Neural progenitor cell (in vitro differentiated cells): ENCODE data around the gene DLG2. TPM values are rescaled to one million over a fixed set of nuclear protein-coding genes. Genes with fewer than 3 reads are reported as not detected.

Experiments
- DNase-seq: peaks from one replicate; pipeline ENCODE4 v3.0.0-alpha.2; 2016; ENCODE audit warnings: low spot score
- H2AFZ ChIP-seq: fragments of 200-600 bp; sonication (generic); replicated peaks from 2 replicates; pipeline ENCODE4 v1.6.1; 2016; ENCODE audit warnings: antibody characterized with exemption
- H3F3A ChIP-seq: fragments of 200-600 bp; sonication (generic); 2 replicates; pipeline ENCODE4 v1.6.1; 2016; ENCODE audit warnings: antibody characterized with exemption, low read depth
- H3K27ac ChIP-seq: fragments of 200-600 bp; sonication (generic); 2 replicates; pipeline ENCODE4 v1.5.1; 2016; ENCODE audit warnings: mild to moderate bottlenecking
- H3K27me3 ChIP-seq: fragments of 200-600 bp; sonication (generic); 2 replicates; pipeline ENCODE4 v1.6.1; 2016; ENCODE audit warnings: mild to moderate bottlenecking, moderate library complexity
- H3K36me3 ChIP-seq: fragments of 200-600 bp; sonication (generic); 2 replicates; pipeline ENCODE4 v1.5.1; 2016
- H3K4me1 ChIP-seq: fragments of 200-600 bp; sonication (generic); 2 replicates; pipeline ENCODE4 v1.6.1; 2016; ENCODE audit warnings: mixed run types
- H3K4me2 ChIP-seq: fragments of 200-600 bp; sonication (generic); 2 replicates; pipeline ENCODE4 v1.6.1; 2016
- H3K4me3 ChIP-seq: fragments of 200-600 bp; sonication (generic); 2 replicates; pipeline ENCODE4 v1.5.1; 2016
- H3K79me2 ChIP-seq: fragments of 200-600 bp; sonication (generic); 2 replicates; pipeline ENCODE4 v1.6.1; 2016; ENCODE audit warnings: low read depth
- H3K9ac ChIP-seq: fragments of 200-600 bp; sonication (generic); 2 replicates; pipeline ENCODE4 v1.6.1; 2016
- H3K9me3 ChIP-seq: fragments of 200-600 bp; sonication (generic); 2 replicates; pipeline ENCODE4 v1.5.1; 2016; ENCODE audit warnings: low read depth
- H4K20me1 ChIP-seq: fragments of 200-600 bp; sonication (generic); 2 replicates; pipeline ENCODE4 v1.6.1; 2016; ENCODE audit warnings: low read depth
- H3K27ac Mint-ChIP-seq: 3 replicates; pipeline ENCODE4 v1.8.0; 2021; ENCODE audit warnings: mixed read lengths
- H3K27me3 Mint-ChIP-seq: 2 replicates; pipeline ENCODE4 v1.8.0; 2022; ENCODE audit warnings: low read depth, mild to moderate bottlenecking, inconsistent platforms, moderate library complexity, mixed read lengths; ENCODE audit not compliant: insufficient read depth
- H3K36me3 Mint-ChIP-seq: 3 replicates; pipeline ENCODE4 v1.8.0; 2021; ENCODE audit warnings: mixed read lengths
- H3K4me1 Mint-ChIP-seq: 3 replicates; pipeline ENCODE4 v1.8.0; 2021; ENCODE audit warnings: mixed read lengths
- H3K4me3 Mint-ChIP-seq: 3 replicates; pipeline ENCODE4 v1.8.0; 2021; ENCODE audit warnings: mild to moderate bottlenecking, moderate library complexity, mixed read lengths
- H3K9me3 Mint-ChIP-seq: 3 replicates; pipeline ENCODE4 v1.8.0; 2020; ENCODE audit warnings: mixed read lengths
- CTCF ChIP-seq: fragments of 200-600 bp; sonication (generic); IDR thresholded peaks from 2 replicates; pipeline ENCODE4 v1.5.1; 2017; ENCODE audit warnings: antibody characterized with exemption, mild to moderate bottlenecking
- EZH2 ChIP-seq: fragments of 200-600 bp; sonication (generic); IDR thresholded peaks from 2 replicates; pipeline ENCODE4 v1.6.1; 2017; ENCODE audit warnings: antibody characterized with exemption, mild to moderate bottlenecking, moderate library complexity
- EZH2phosphoT487 ChIP-seq: fragments of 200-600 bp; sonication (generic); IDR thresholded peaks from 2 replicates; pipeline ENCODE4 v1.6.1; 2017; ENCODE audit warnings: antibody characterized with exemption
- total RNA-seq: library from RNA; depleted of rRNA; stranded (reverse); fragments of >200 nt; gene quantifications from 2 replicates; pipeline ENCODE4 v1.2.3, GENCODE V29; 2015; ENCODE audit warnings: low replicate concordance

Gene DLG2
- total RNA-seq, 1 donor from 2014 or later = 7.5 TPM

DNA sequence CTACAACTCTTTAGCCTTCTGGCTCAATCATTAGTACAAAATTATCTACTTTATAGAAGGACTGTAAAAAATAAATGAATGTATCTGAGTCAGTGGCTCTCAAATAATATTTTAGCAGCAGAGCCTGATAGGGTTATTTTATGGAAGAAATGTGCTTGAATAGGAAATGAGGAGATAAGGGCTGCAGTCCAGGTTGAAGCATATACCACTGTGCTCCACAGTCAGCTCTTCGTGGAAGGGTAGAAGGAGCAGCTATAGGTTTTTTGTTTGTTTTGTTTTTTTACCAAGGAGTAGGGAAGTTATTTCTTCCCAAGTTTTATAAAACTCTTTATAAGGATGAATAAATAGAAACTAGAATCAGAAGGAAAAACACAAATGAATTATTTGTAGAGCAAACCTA, 242.0 kb downstream of the DLG2 start:
- DNase-seq = no peak
- H3K9ac ChIP-seq = no peak overlapping the region
- H3K9me3 ChIP-seq = no peaks in the 10 kb centered on the region
- H3F3A ChIP-seq = peaks cover 6% of the 10 kb centered on the region
- H3K36me3 ChIP-seq = no peaks in the 10 kb centered on the region
- Mint-ChIP-seq H3K4me3 (no peak overlapping the region), H3K4me1 (peaks cover 8% of the 10 kb centered on the region), H3K9me3 (no peaks in the 10 kb centered on the region), H3K27ac (no peak overlapping the region), H3K27me3 (peaks cover 4% of the 10 kb centered on the region), H3K36me3 (no peaks in the 10 kb centered on the region)
- no peaks in the 10 kb centered on the region for H4K20me1 ChIP-seq
- H3K79me2 ChIP-seq = no peaks in the 10 kb centered on the region
- H3K27me3 ChIP-seq = no peaks in the 10 kb centered on the region
- peak overlapping the region; percentile 85 for H3K27ac ChIP-seq
- peak overlapping the region; percentile 52 for H3K4me2 ChIP-seq
- peak overlapping the region; percentile 16 for H3K4me3 ChIP-seq
- peaks cover 20% of the 10 kb centered on the region for H3K4me1 ChIP-seq
- no peak for TF ChIP-seq EZH2phosphoT487
- no peak for TF ChIP-seq EZH2
- TF ChIP-seq CTCF = no peak
- H2AFZ ChIP-seq = no peak overlapping the region

- no peak overlapping the region for H3K9ac ChIP-seq
- TF ChIP-seq EZH2phosphoT487 (no peak), CTCF (no peak), EZH2 (no peak)
- H2AFZ ChIP-seq = no peak overlapping the region
- H3K27me3 ChIP-seq = no peaks in the 10 kb centered on the region
- DNase-seq = no peak
- Mint-ChIP-seq H3K36me3 (no peaks in the 10 kb centered on the region), H3K27ac (no peak overlapping the region), H3K4me3 (no peak overlapping the region), H3K27me3 (peaks cover 4% of the 10 kb centered on the region), H3K4me1 (no peaks in the 10 kb centered on the region), H3K9me3 (no peaks in the 10 kb centered on the region)
- H4K20me1 ChIP-seq = no peaks in the 10 kb centered on the region
- no peaks in the 10 kb centered on the region for H3K79me2 ChIP-seq
- no peak overlapping the region for H3K27ac ChIP-seq
- H3K4me3 ChIP-seq = no peak overlapping the region
- H3K4me2 ChIP-seq = no peak overlapping the region
- no peaks in the 10 kb centered on the region for H3K36me3 ChIP-seq
- no peaks in the 10 kb centered on the region for H3F3A ChIP-seq
- H3K4me1 ChIP-seq = no peaks in the 10 kb centered on the region
- H3K9me3 ChIP-seq = no peaks in the 10 kb centered on the region
Measured at GRCh38 chr11:85379066-85379465, 248.1 kb downstream of the DLG2 start.

- H3K79me2 ChIP-seq = no peaks in the 10 kb centered on the region
- H4K20me1 ChIP-seq = no peaks in the 10 kb centered on the region
- no peaks in the 10 kb centered on the region for H3K36me3 Mint-ChIP-seq
- no peak overlapping the region for H3K9ac ChIP-seq
- no peaks in the 10 kb centered on the region for H3K4me1 ChIP-seq
- H3K27ac ChIP-seq = no peak overlapping the region
- no peak overlapping the region for H3K4me2 ChIP-seq
- DNase-seq = no peak
- H3K27ac Mint-ChIP-seq = no peak overlapping the region
- no peaks in the 10 kb centered on the region for H3F3A ChIP-seq
- no peak overlapping the region for H3K4me3 Mint-ChIP-seq
- H3K27me3 ChIP-seq = no peaks in the 10 kb centered on the region
- no peaks in the 10 kb centered on the region for H3K4me1 Mint-ChIP-seq
- no peaks in the 10 kb centered on the region for H3K9me3 ChIP-seq
- no peak overlapping the region for H3K4me3 ChIP-seq
- H3K36me3 ChIP-seq = no peaks in the 10 kb centered on the region
- no peaks in the 10 kb centered on the region for H3K9me3 Mint-ChIP-seq
- no peak overlapping the region for H2AFZ ChIP-seq
- H3K27me3 Mint-ChIP-seq = peaks cover 7% of the 10 kb centered on the region
- TF ChIP-seq EZH2 (no peak), CTCF (no peak), EZH2phosphoT487 (no peak)
Measured at GRCh38 chr11:85377901-85378300, 249.2 kb downstream of the DLG2 start.

GRCh38 chr11:85359859-85360258, 267.3 kb downstream of the DLG2 start:
- no peaks in the 10 kb centered on the region for H3K9me3 Mint-ChIP-seq
- H3K4me2 ChIP-seq = peak overlapping the region; percentile 4
- no peaks in the 10 kb centered on the region for H4K20me1 ChIP-seq

More at GRCh38 chr11:85359859-85360258, 267.3 kb downstream of the DLG2 start:
- Mint-ChIP-seq H3K27ac (no peak overlapping the region), H3K27me3 (peaks cover 2% of the 10 kb centered on the region), H3K36me3 (no peaks in the 10 kb centered on the region), H3K4me3 (no peak overlapping the region), H3K4me1 (peaks cover 7% of the 10 kb centered on the region)
- no peak overlapping the region for H3K27ac ChIP-seq
- H3K36me3 ChIP-seq = no peaks in the 10 kb centered on the region
- no peak overlapping the region for H2AFZ ChIP-seq
- no peaks in the 10 kb centered on the region for H3F3A ChIP-seq
- no peaks in the 10 kb centered on the region for H3K9me3 ChIP-seq
- peaks cover 27% of the 10 kb centered on the region for H3K4me1 ChIP-seq
- H3K9ac ChIP-seq = no peak overlapping the region
- H3K4me3 ChIP-seq = no peak overlapping the region
- TF ChIP-seq EZH2phosphoT487 = no peak
- no peak for TF ChIP-seq CTCF
- TF ChIP-seq EZH2 = no peak
- H3K79me2 ChIP-seq = no peaks in the 10 kb centered on the region
- DNase-seq = no peak
- H3K27me3 ChIP-seq = no peaks in the 10 kb centered on the region
